ENCODE measurements around the gene SLF2.
A peak's percentile ranks its signal among the peaks of the same experiment; 100 is the strongest.

SLF2 gene

GRCh38 chr10:100883312-100883821, 29.4 kb upstream of the SLF2 start:
- TF ChIP-seq CTCF (IDR thresholded peaks at IDR 0.05): no peak

- no peak for TF ChIP-seq CTCF (IDR thresholded peaks at IDR 0.05)
These were observed 26.7 kb upstream of the SLF2 start for GRCh38 chr10:100886091-100886490.

- no peak for TF ChIP-seq CTCF (IDR thresholded peaks at IDR 0.05)
These were observed 26.2 kb upstream of the SLF2 start for GRCh38 chr10:100886521-100886920.

GRCh38 chr10:100886963-100887362, 25.8 kb upstream of the SLF2 start:
- TF ChIP-seq CTCF (IDR thresholded peaks at IDR 0.05): no peak

GRCh38 chr10:100887761-100888296, 24.9 kb upstream of the SLF2 start:
- no peak for TF ChIP-seq CTCF (IDR thresholded peaks at IDR 0.05)

- peak; percentile 15; the same call in 1 of the 2 replicates for TF ChIP-seq CTCF (IDR thresholded peaks at IDR 0.05)
These were observed 23.8 kb upstream of the SLF2 start for GRCh38 chr10:100888957-100889356.

GRCh38 chr10:100889546-100889945, 23.2 kb upstream of the SLF2 start:
- no peak for TF ChIP-seq CTCF (IDR thresholded peaks at IDR 0.05)

- TF ChIP-seq CTCF (IDR thresholded peaks at IDR 0.05): no peak
These were observed 22.6 kb upstream of the SLF2 start for GRCh38 chr10:100890141-100890672.

All from LNCAP (cell line).